ENCODE results near the gene SLC48A1. TPM values are rescaled to one million over a fixed set of nuclear protein-coding genes. Genes with fewer than 3 reads are reported as not detected.

SLC48A1 gene
- total RNA-seq, 2 experiments from 2014 or later = 4.5 to 5.8 TPM

DNA sequence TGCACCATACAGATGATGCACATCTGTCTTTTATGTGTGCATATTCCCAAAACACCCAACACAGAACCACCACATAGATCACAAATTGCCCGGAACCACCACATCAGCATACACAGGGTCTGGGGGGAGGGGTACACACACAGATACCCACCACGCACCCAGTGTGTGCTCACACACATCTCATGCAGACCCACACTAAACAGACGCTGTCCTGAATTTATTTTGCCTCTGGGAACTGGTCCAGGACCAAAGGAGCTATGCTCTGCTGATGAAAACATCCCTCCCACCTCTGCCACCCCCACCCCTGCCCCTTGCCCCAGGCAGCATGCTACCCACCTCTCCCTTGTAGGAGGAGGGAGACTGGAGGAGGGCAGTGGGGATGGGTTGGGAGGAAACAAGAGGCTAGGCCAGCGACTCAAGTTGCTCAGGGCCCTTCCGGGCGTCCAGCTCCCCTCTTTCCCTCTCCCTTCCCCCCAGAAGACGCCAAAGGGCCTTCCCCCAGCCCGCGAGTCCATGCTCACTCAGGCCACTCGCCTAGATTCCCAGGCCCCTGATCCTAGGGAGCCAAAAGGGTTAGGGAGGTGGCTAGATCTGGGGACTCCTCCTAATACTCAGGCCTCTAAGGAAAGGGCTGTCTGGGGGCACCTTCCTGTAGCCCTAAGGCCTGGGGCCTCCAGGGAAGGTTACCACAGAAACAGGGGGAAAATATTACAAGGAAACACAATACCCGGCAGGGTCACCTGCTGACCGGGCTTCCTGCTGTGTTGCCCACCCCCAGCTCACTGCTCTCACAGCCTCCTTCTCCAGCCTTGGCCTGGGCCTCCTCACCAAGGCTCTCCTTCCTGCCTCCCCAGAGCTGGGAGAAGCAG lies 43.6 kb downstream of the SLC48A1 start:
- peaks cover 13% of the 10 kb centered on the region for H3K36me3 Mint-ChIP-seq (ENCODE audit: low read depth)
- peaks cover 89% of the 10 kb centered on the region for H3K4me1 ChIP-seq (ENCODE audit: insufficient read depth, low read length)
- no peaks in the 10 kb centered on the region for H3K27me3 Mint-ChIP-seq
- H3K36me3 ChIP-seq (ENCODE audit: insufficient read depth, low read length) = peaks cover 6% of the 10 kb centered on the region
- ATAC-seq (ENCODE audit: poor library complexity) = no peak
- H3K27ac ChIP-seq (ENCODE audit: low read depth in 1 of 2, low read length in 2 of 2) = peak overlapping the region; percentile 84 to 88
- H3K4me1 Mint-ChIP-seq (ENCODE audit: low read depth) = peaks cover 89% of the 10 kb centered on the region
- DNase-seq = no peak
- intact Hi-C loops (cut with DNase I, micrococcal nuclease) = loop anchor here in 1 of 2 experiments (10.0 kb wide), 1 partner anchor 88 kb away; the partner anchor contains the start of gene VDR
- TF ChIP-seq, protein P1, sequence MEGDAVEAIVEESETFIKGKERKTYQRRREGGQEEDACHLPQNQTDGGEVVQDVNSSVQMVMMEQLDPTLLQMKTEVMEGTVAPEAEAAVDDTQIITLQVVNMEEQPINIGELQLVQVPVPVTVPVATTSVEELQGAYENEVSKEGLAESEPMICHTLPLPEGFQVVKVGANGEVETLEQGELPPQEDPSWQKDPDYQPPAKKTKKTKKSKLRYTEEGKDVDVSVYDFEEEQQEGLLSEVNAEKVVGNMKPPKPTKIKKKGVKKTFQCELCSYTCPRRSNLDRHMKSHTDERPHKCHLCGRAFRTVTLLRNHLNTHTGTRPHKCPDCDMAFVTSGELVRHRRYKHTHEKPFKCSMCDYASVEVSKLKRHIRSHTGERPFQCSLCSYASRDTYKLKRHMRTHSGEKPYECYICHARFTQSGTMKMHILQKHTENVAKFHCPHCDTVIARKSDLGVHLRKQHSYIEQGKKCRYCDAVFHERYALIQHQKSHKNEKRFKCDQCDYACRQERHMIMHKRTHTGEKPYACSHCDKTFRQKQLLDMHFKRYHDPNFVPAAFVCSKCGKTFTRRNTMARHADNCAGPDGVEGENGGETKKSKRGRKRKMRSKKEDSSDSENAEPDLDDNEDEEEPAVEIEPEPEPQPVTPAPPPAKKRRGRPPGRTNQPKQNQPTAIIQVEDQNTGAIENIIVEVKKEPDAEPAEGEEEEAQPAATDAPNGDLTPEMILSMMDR (IDR thresholded peaks at IDR 0.05) = no peak
- peak overlapping the region; percentile 89 for H3K4me3 ChIP-seq (ENCODE audit: low read length)
- no peaks in the 10 kb centered on the region for H3K27me3 ChIP-seq (ENCODE audit: control insufficient read depth in 1 of 2, insufficient read depth in 2 of 2, low read length in 2 of 2)
- H3K9me3 Mint-ChIP-seq = no peaks in the 10 kb centered on the region
- H3K4me3 Mint-ChIP-seq = peak overlapping the region; percentile 98
- peak overlapping the region; percentile 96 for H3K27ac Mint-ChIP-seq
- ChIA-PET CTCF (interaction anchor here (0.7 to 10.5 kb wide), 7 partner anchors 8 to 74 kb away, joined by 3 to 164 read pairs (median 6); no protein-coding TSS in a partner anchor), POLR2A (interaction anchor here (1.1 to 7.3 kb wide), 6 partner anchors 8 to 67 kb away, joined by 3 to 183 read pairs (median 9); no protein-coding TSS in a partner anchor)
- no peaks in the 10 kb centered on the region for H3K9me3 ChIP-seq (ENCODE audit: control insufficient read depth in 1 of 2, insufficient read depth in 1 of 2, low read length in 2 of 2)

DNA sequence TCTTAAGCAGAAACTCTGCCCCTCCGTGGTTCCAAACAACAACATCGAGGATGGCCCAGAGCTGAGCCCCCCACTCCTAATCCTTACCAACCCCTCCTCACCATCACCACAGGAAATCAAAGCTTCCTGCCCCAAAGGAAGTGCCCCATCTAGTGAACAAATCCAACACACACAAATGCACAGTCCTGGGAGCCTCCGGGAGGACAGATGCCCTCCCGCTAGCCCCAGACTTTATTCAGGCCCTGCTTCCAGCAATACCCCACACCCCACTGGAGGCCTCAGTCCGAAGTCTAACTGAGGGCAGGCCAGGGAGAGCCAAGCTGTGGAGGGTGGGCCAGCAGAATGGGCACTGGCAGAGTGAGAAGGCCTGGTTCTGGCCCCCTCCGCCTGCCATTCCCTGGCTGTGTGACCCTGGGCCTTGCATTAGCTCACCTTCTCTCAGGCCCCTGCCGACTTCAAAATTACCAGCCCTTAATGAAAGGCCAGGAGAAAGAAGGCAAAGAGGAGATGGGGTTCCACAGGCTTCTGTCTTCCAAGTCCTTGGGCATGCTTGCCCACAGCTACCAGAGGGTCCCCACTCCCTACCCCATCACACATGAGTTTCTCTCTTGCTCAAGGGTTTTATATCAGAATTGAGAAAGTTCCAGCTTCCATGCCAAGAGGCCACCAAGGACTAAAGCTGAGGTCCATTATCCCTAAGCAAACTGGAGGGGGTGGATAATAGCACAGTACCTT lies 44.4 kb downstream of the SLC48A1 start:
- H3K36me3 Mint-ChIP-seq (ENCODE audit: low read depth) = peaks cover 13% of the 10 kb centered on the region
- peak in 3 of 14 experiments; percentile 48 to 54 (median 53) for DNase-seq
- Histone ChIP-seq H3K36me3 (ENCODE audit: insufficient read depth, low read length) (peaks cover 2% of the 10 kb centered on the region), H3K9me3 (ENCODE audit: control insufficient read depth in 1 of 2, insufficient read depth in 1 of 2, low read length in 2 of 2) (no peaks in the 10 kb centered on the region), H3K4me1 (ENCODE audit: insufficient read depth, low read length) (peaks cover 83% of the 10 kb centered on the region), H3K27ac (ENCODE audit: low read depth in 1 of 2, low read length in 2 of 2) (peak overlapping the region; percentile 84 to 88), H3K27me3 (ENCODE audit: control insufficient read depth in 1 of 2, insufficient read depth in 2 of 2, low read length in 2 of 2) (no peaks in the 10 kb centered on the region), H3K4me3 (ENCODE audit: low read length) (peak overlapping the region; percentile 89)
- CTCF ChIA-PET = interaction anchor here (0.7 to 10.5 kb wide), 7 partner anchors 9 to 75 kb away, joined by 3 to 164 read pairs (median 6); no protein-coding TSS in a partner anchor
- no peak for ATAC-seq (ENCODE audit: poor library complexity)
- no peaks in the 10 kb centered on the region for H3K27me3 Mint-ChIP-seq
- peaks cover 89% of the 10 kb centered on the region for H3K4me1 Mint-ChIP-seq (ENCODE audit: low read depth)
- POLR2A ChIA-PET = interaction anchor here (1.1 to 7.3 kb wide), 8 partner anchors 9 to 110 kb away, joined by 3 to 183 read pairs (median 9); no protein-coding TSS in a partner anchor
- intact Hi-C loops (cut with DNase I, micrococcal nuclease) = loop anchor here in 1 of 2 experiments (2.0 to 10.0 kb wide), 2 partner anchors 15 to 87 kb away; partner anchors contain the start of gene VDR
- H3K27ac Mint-ChIP-seq = peak overlapping the region; percentile 96
- TF ChIP-seq, protein P1 (IDR thresholded peaks at IDR 0.05) = peak; percentile 15
- H3K9me3 Mint-ChIP-seq = no peaks in the 10 kb centered on the region
- peak overlapping the region; percentile 98 for H3K4me3 Mint-ChIP-seq

DNA sequence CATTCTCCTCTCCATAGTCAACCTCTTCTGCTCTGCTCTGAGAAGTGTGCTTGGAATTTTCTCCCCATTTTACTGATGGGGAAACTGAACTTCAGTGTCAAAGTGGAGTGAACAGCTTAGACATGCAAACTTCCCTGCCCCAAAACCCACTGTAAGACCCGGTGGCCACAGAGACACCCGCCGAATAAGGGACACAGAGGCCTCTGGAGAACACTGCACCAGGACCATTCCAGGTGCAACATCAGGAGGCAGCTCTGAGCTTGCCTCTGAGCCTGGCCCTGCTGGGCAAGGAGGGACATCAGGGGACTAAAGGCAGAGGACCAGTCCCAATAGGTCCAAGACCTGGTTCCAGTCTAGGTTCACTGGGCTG lies 45.0 kb downstream of the SLC48A1 start:
- Mint-ChIP-seq H3K27ac (peak overlapping the region; percentile 96), H3K4me3 (peak overlapping the region; percentile 98), H3K36me3 (ENCODE audit: low read depth) (peaks cover 13% of the 10 kb centered on the region), H3K9me3 (no peaks in the 10 kb centered on the region), H3K27me3 (no peaks in the 10 kb centered on the region), H3K4me1 (ENCODE audit: low read depth) (peaks cover 89% of the 10 kb centered on the region)
- Histone ChIP-seq H3K27me3 (ENCODE audit: control insufficient read depth in 1 of 2, insufficient read depth in 2 of 2, low read length in 2 of 2) (no peaks in the 10 kb centered on the region), H3K4me3 (ENCODE audit: low read length) (peak overlapping the region; percentile 89), H3K4me1 (ENCODE audit: insufficient read depth, low read length) (peaks cover 82% of the 10 kb centered on the region), H3K36me3 (ENCODE audit: insufficient read depth, low read length) (peaks cover 2% of the 10 kb centered on the region), H3K9me3 (ENCODE audit: control insufficient read depth in 1 of 2, insufficient read depth in 1 of 2, low read length in 2 of 2) (no peaks in the 10 kb centered on the region), H3K27ac (ENCODE audit: low read depth in 1 of 2, low read length in 2 of 2) (peak overlapping the region; percentile 84 to 88)
- ATAC-seq (ENCODE audit: poor library complexity) = no peak
- POLR2A ChIA-PET = interaction anchor here (0.8 to 7.3 kb wide), 8 partner anchors 9 to 406 kb away, joined by 3 to 183 read pairs (median 9); no protein-coding TSS in a partner anchor
- no peak for DNase-seq
- TF ChIP-seq, protein P1 (IDR thresholded peaks at IDR 0.05) = no peak
- intact Hi-C loops (cut with DNase I, micrococcal nuclease) = loop anchor here in 1 of 2 experiments (2.0 to 10.0 kb wide), 2 partner anchors 15 to 87 kb away; partner anchors contain the start of gene VDR
- CTCF ChIA-PET = interaction anchor here (1.1 to 10.5 kb wide), 6 partner anchors 9 to 51 kb away, joined by 4 to 164 read pairs (median 11); no protein-coding TSS in a partner anchor
